HG03457 (cell line): ENCODE measurements around the gene DIP2C.
"Not testable (repeated sequence)": the region's sequence is repeated elsewhere in the genome, so short reads cannot be mapped to it uniquely, and the experiment has no call there.

Experiments
- ATAC-seq: cut with Tn5 transposase; IDR thresholded peaks from one replicate; pipeline ENCODE4 v1.9.1; 2021; ENCODE audit warnings: moderate number of reproducible peaks; ENCODE audit not compliant: unreplicated experiment

DIP2C gene

GRCh38 chr10:324593-324992 is 364.9 kb downstream of the DIP2C start:
- no peak for ATAC-seq

- ATAC-seq = peak; percentile 76
Measured at GRCh38 chr10:323651-324293, 365.7 kb downstream of the DIP2C start.

- not testable (repeated sequence) for ATAC-seq
Measured at GRCh38 chr10:323046-323445, 366.4 kb downstream of the DIP2C start.

GRCh38 chr10:320771-321170 is 368.7 kb downstream of the DIP2C start:
- ATAC-seq = no peak

- no peak for ATAC-seq
Measured at GRCh38 chr10:317926-318325, 371.5 kb downstream of the DIP2C start.

- peak; percentile 90 for ATAC-seq
Measured at GRCh38 chr10:317271-317769, 372.1 kb downstream of the DIP2C start.

- ATAC-seq = no peak
Measured at GRCh38 chr10:316390-316789, 373.1 kb downstream of the DIP2C start.

- ATAC-seq = no peak
Measured at GRCh38 chr10:314871-315270, 374.6 kb downstream of the DIP2C start.

GRCh38 chr10:314381-314780 is 375.1 kb downstream of the DIP2C start:
- ATAC-seq = no peak

GRCh38 chr10:311901-312665 is 377.4 kb downstream of the DIP2C start:
- no peak for ATAC-seq

- no peak for ATAC-seq
Measured at GRCh38 chr10:310976-311639, 378.4 kb downstream of the DIP2C start.

- no peak for ATAC-seq
Measured at GRCh38 chr10:310371-310770, 379.1 kb downstream of the DIP2C start.

- no peak for ATAC-seq
Measured at GRCh38 chr10:308572-309085, 380.8 kb downstream of the DIP2C start.

- no peak for ATAC-seq
Measured at GRCh38 chr10:308101-308500, 381.4 kb downstream of the DIP2C start.

GRCh38 chr10:307659-308058 is 381.8 kb downstream of the DIP2C start:
- no peak for ATAC-seq

- no peak for ATAC-seq
Measured at GRCh38 chr10:306675-307185, 382.7 kb downstream of the DIP2C start.

- ATAC-seq = no peak
Measured at GRCh38 chr10:306007-306674, 383.3 kb downstream of the DIP2C start.

- no peak for ATAC-seq
Measured at GRCh38 chr10:305034-305433, 384.4 kb downstream of the DIP2C start.

- no peak for ATAC-seq
Measured at GRCh38 chr10:301536-301935, 387.9 kb downstream of the DIP2C start.

GRCh38 chr10:300580-300979 is 388.9 kb downstream of the DIP2C start:
- ATAC-seq = not testable (repeated sequence)

- no peak for ATAC-seq
Measured at GRCh38 chr10:299969-300368, 389.5 kb downstream of the DIP2C start.
